Activated T-cell treated with anti-CD3 and anti-CD28 coated beads, Interleukin-2, amount 50 U/mL, for 72 hours (primary cell): ENCODE results near the gene CSK. TPM values are rescaled to one million over a fixed set of nuclear protein-coding genes. Genes with fewer than 3 reads are reported as not detected.
A peak's percentile ranks its signal among the peaks of the same experiment; 100 is the strongest.

ENCODE experiments used
- ATAC-seq, 2 donors: fragments of 150-1000 bp; cut with Tn5 transposase; replicated peaks in 1 of 2; 2 replicates each; pipeline ENCODE4 v1.10.0; 2021; ENCODE audit warnings: moderate library complexity in 2 of 2, mild to moderate bottlenecking in 1 of 2
- DNase-seq, 2 donors: peaks; one replicate each; pipeline ENCODE4 v3.0.0; 2021 to 2022; ENCODE audit warnings: mixed read lengths in 1 of 2
- H3K27ac Mint-ChIP-seq: one replicate; pipeline ENCODE4 v1.8.0; 2022; ENCODE audit warnings: mild to moderate bottlenecking, moderate library complexity, mixed read lengths
- H3K27me3 Mint-ChIP-seq: one replicate; pipeline ENCODE4 v1.8.0; 2022; ENCODE audit warnings: low read depth, mixed read lengths
- H3K36me3 Mint-ChIP-seq, 2 donors: one replicate each; pipeline ENCODE4 v1.8.0; 2022; ENCODE audit warnings: mixed read lengths in 2 of 2, mild to moderate bottlenecking in 1 of 2; ENCODE audit not compliant: insufficient read depth in 2 of 2
- H3K4me1 Mint-ChIP-seq: one replicate; pipeline ENCODE4 v1.8.0; 2022; ENCODE audit warnings: low read depth, mixed read lengths
- H3K4me3 Mint-ChIP-seq, 2 donors: one replicate each; pipeline ENCODE4 v1.8.0; 2022; ENCODE audit warnings: mild to moderate bottlenecking in 2 of 2, mixed read lengths in 2 of 2, moderate library complexity in 2 of 2
- H3K9me3 Mint-ChIP-seq, 2 donors: one replicate each; pipeline ENCODE4 v1.8.0; 2022; ENCODE audit warnings: mixed read lengths in 2 of 2
- total RNA-seq, 2 donors: library from RNA; stranded (reverse); gene quantifications; one replicate each; pipeline ENCODE4 v1.2.3, GENCODE V29; 2022

Gene CSK
- total RNA-seq, 2 donors from 2014 or later: 200 to 267 TPM

DNA sequence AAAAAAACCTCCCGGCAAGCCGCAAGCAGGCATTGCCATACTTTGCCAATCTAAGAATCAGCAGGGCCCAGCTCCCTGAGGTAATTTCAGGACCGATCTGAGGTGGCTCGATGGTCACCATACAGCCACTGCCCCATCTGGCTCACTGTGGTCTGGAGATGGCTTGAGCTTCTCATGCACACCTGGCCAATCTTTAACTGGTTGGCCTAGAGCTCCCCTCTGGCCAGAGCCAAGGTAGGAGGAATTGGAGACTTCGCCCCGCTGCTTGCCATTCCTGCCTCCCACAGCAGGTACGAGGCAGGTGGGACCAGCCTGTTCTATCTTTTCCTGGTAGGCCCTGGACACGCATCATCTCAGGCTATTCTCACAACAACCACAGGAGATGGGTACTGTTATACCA is 23.1 kb upstream of the CSK start:
- no peaks in the 10 kb centered on the region for H3K9me3 Mint-ChIP-seq
- H3K4me3 Mint-ChIP-seq: no peak overlapping the region

DNA sequence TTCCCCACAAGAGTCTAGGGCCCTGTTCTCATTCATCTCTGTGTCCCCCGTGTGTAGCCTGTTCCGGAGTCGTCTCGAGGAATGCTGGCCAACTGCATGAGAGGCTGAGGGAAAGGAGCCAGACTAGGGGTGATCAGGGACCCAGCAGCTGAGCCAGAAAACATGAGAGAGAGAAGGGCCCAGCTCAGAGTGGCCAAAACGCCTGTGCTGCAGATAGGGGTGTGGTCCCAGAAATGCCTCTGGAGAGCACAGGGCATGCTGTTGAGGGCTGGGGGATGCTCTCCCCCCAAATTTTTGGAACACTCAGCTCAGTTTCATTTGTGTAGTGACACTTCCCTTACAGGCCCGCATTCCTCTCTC is 19.1 kb upstream of the CSK start:
- Mint-ChIP-seq H3K4me3 (peak overlapping the region in 1 of 2 donors; percentile 17), H3K27me3 (no peaks in the 10 kb centered on the region), H3K36me3 (no peaks in the 10 kb centered on the region), H3K27ac (no peak overlapping the region), H3K4me1 (peaks cover 6% of the 10 kb centered on the region), H3K9me3 (no peaks in the 10 kb centered on the region)
- ATAC-seq: peak in 1 of 2 donors; percentile 17
- no peak for DNase-seq

More for the DNA sequence above, 23.1 kb upstream of the CSK start:
- Mint-ChIP-seq H3K27me3 (no peaks in the 10 kb centered on the region), H3K36me3 (no peaks in the 10 kb centered on the region), H3K27ac (no peak overlapping the region), H3K4me1 (peaks cover 6% of the 10 kb centered on the region)
- DNase-seq: no peak
- no peak for ATAC-seq

DNA sequence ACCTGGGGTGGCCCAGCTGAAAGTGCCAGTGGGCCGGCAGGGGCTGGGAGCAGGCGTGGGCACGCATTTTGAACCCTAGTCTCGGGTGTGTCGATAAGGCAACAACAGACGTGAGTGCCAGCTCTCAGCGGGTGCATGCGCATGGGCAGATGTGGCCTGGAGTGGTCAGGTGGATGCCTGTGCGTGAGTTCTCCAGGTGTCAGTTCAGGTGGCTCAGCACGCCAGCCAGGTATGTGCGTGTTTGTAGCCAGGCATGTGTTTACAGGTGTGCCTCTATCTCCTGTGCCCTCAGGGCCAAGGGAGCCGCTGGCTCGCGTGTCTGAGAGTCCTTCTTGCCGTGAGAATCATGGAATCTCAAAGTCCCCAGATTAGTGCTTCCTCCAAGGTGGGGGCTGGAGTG is 18.5 kb upstream of the CSK start:
- DNase-seq (no peak), ATAC-seq (no peak)
- no peaks in the 10 kb centered on the region for H3K36me3 Mint-ChIP-seq
- no peaks in the 10 kb centered on the region for H3K9me3 Mint-ChIP-seq
- H3K4me1 Mint-ChIP-seq: peaks cover 6% of the 10 kb centered on the region
- no peak overlapping the region for H3K4me3 Mint-ChIP-seq
- H3K27ac Mint-ChIP-seq: no peak overlapping the region
- no peaks in the 10 kb centered on the region for H3K27me3 Mint-ChIP-seq

GRCh38 chr15:74767167-74768098 is 14.4 kb upstream of the CSK start:
- H3K4me3 Mint-ChIP-seq: no peak overlapping the region
- DNase-seq (no peak), ATAC-seq (no peak)
- H3K4me1 Mint-ChIP-seq: peaks cover 27% of the 10 kb centered on the region
- peaks cover 6% of the 10 kb centered on the region for H3K27me3 Mint-ChIP-seq
- H3K36me3 Mint-ChIP-seq: no peaks in the 10 kb centered on the region
- no peak overlapping the region for H3K27ac Mint-ChIP-seq
- no peaks in the 10 kb centered on the region for H3K9me3 Mint-ChIP-seq

DNA sequence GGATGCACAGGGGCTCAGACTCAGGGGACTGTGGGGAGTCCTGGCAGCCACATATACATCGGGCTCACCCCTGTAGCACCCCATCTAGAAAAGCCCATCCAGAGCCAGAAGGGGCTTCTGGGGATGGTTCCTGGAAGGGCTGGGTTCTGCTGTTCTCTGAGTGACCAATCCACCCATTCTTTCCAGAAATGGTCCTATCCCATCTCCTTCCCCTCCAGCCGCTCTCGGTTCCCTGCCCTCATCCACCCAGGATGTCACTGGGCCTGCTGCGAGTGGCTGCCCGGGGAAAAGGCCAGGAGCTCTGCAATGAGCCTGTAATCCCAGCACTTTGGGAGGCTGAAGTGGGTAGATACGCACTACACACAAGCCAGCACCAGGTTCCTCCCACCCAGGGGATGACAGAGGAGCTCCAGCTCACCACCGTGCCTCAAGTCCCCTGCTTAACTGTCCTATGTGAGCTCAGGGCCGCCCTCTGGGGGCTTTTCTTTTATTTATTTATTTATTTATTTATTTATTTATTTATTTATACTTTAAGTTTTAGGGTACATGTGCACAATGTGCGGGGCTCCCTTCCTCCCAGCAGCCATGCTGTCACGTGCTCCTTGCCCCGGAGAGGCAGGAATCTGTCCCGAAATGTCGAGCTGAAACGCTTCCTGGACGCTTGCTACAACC is 13.6 kb upstream of the CSK start:
- Mint-ChIP-seq H3K9me3 (no peaks in the 10 kb centered on the region), H3K27ac (no peak overlapping the region), H3K4me1 (peaks cover 21% of the 10 kb centered on the region), H3K4me3 (peak overlapping the region in 1 of 2 donors; percentile 15), H3K27me3 (peaks cover 6% of the 10 kb centered on the region), H3K36me3 (no peaks in the 10 kb centered on the region)
- no peak for ATAC-seq
- DNase-seq: no peak

DNA sequence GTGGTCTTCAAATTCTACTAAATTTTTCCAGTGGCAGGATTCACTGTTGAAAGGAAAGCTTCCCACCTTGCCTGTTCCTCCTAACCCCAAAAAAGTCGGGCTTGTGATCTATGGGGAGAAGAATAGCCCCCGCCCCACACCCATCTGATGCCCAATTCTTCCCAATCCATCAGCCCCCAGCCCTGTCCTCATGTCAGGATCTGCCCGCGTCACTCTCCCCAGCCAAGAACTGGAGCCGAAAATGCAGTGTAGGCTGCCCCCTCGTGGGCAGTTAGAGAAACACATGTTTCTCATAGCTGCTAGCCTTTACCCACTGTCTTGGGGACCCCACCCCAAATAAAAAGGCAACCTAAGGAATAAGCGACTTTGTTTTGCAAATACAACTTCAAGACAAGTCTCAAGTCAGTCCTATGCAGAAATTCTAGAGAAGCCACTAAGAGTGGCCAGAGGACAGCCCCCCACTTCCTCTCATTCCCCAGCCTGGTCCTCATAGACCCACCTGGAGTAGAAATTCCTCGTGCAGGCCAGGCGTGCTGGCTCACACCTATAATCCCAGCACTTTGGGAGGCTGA is 13.0 kb upstream of the CSK start:
- Mint-ChIP-seq H3K9me3 (no peaks in the 10 kb centered on the region), H3K4me1 (peaks cover 27% of the 10 kb centered on the region), H3K36me3 (no peaks in the 10 kb centered on the region), H3K27me3 (peaks cover 6% of the 10 kb centered on the region), H3K27ac (no peak overlapping the region), H3K4me3 (peak overlapping the region; percentile 15 to 50)
- ATAC-seq: peak; percentile 50
- peak; percentile 64 to 69 for DNase-seq

DNA sequence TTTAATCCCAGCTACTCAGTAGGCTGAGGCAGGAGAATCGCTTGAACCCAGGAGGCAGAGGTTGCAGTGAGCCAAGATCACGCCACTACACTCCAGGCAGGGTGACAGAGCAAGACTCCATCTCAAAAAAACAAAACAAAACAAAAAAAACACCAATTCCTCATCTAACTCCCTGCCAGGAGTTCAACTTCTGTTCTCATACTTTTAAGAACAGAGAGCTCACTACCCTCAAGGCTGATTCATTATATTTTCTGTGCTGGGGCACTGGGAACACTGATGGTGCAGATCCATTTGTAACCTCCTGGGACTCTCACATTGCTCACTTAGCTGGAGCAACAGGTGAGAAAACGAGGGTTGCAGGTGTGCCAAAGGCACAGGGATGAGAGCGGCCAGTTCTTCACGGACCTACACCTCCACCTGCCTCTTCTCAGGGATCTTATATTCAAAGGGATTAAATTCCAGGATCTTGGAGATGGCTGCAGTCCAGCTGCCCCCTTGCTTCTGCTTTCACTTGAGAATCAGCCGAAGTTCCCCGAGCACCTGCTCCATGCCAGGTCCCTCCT is 12.3 kb upstream of the CSK start:
- ATAC-seq (no peak), DNase-seq (no peak)
- H3K27ac Mint-ChIP-seq: no peak overlapping the region
- H3K27me3 Mint-ChIP-seq: peaks cover 6% of the 10 kb centered on the region
- H3K4me3 Mint-ChIP-seq: no peak overlapping the region
- H3K4me1 Mint-ChIP-seq: peaks cover 34% of the 10 kb centered on the region
- no peaks in the 10 kb centered on the region for H3K36me3 Mint-ChIP-seq
- no peaks in the 10 kb centered on the region for H3K9me3 Mint-ChIP-seq

GRCh38 chr15:74770211-74770903 is 11.5 kb upstream of the CSK start:
- peaks cover 6% of the 10 kb centered on the region for H3K27me3 Mint-ChIP-seq
- DNase-seq: no peak
- no peak overlapping the region for H3K27ac Mint-ChIP-seq
- no peak for ATAC-seq
- H3K9me3 Mint-ChIP-seq: no peaks in the 10 kb centered on the region
- H3K4me1 Mint-ChIP-seq: peaks cover 41% of the 10 kb centered on the region
- no peak overlapping the region for H3K4me3 Mint-ChIP-seq
- no peaks in the 10 kb centered on the region for H3K36me3 Mint-ChIP-seq

- H3K4me3 Mint-ChIP-seq: no peak overlapping the region
- peaks cover 71% of the 10 kb centered on the region for H3K4me1 Mint-ChIP-seq
- no peak for ATAC-seq
- H3K27ac Mint-ChIP-seq: no peak overlapping the region
- no peaks in the 10 kb centered on the region for H3K9me3 Mint-ChIP-seq
- H3K36me3 Mint-ChIP-seq: no peaks in the 10 kb centered on the region
- no peak for DNase-seq
- peaks cover 6% of the 10 kb centered on the region for H3K27me3 Mint-ChIP-seq
These were observed 8.6 kb upstream of the CSK start for GRCh38 chr15:74773329-74773728.

GRCh38 chr15:74773731-74774252 is 8.1 kb upstream of the CSK start:
- Mint-ChIP-seq H3K36me3 (no peaks in the 10 kb centered on the region), H3K4me3 (no peak overlapping the region), H3K27me3 (peaks cover 2% of the 10 kb centered on the region), H3K4me1 (peaks cover 72% of the 10 kb centered on the region), H3K27ac (no peak overlapping the region), H3K9me3 (no peaks in the 10 kb centered on the region)
- ATAC-seq (no peak), DNase-seq (no peak)

DNA sequence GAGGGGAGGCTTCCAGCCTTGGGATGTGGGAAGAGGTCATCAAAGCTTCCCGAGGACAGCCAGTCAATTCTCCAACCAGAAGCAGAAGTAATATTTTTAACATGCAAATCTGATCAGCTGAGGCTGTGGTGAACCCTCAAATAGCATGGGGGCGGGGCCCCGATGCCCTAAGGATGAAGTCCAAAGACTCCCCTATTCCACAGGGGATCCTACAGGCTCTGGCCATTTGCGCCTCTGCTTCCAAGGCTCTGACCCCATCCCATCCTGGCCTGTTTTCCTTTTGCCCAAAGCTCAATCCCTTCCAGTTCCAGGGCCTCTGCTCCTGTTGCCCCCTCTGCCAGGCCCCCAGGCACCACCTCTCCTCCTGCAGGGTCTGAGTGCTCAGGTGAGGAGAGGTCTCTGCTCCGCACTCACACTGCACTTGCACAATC is 6.7 kb upstream of the CSK start:
- Mint-ChIP-seq H3K27ac (no peak overlapping the region), H3K27me3 (no peaks in the 10 kb centered on the region), H3K4me1 (peaks cover 82% of the 10 kb centered on the region), H3K4me3 (no peak overlapping the region), H3K36me3 (peaks cover 0 to 1% of the 10 kb centered on the region in 2 donors), H3K9me3 (no peaks in the 10 kb centered on the region)
- no peak for DNase-seq
- no peak for ATAC-seq

DNA sequence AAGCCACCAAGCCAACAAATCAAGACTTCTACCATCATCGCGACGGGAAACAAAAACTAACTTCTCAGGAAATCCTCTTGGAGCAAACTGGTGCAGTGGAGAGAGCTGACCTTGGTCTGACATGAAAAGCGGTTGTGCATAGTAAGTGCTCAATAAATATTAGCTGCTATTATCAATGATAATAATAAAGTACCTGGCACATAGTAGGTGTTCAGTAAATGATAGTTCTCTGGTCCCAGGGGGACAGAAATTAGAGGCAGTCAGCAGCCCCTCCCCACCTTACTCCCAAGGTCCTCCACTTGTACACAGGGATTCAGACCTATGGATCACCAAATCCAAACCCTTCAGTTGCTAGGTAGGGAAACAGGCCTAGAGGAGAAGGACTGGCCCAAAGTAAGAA is 6.0 kb upstream of the CSK start:
- peak overlapping the region; percentile 91 to 98 for H3K4me3 Mint-ChIP-seq
- DNase-seq: no peak
- H3K4me1 Mint-ChIP-seq: peaks cover 87% of the 10 kb centered on the region
- peak overlapping the region; percentile 98 for H3K27ac Mint-ChIP-seq
- H3K36me3 Mint-ChIP-seq: peaks cover 0 to 1% of the 10 kb centered on the region in 2 donors
- no peaks in the 10 kb centered on the region for H3K9me3 Mint-ChIP-seq
- ATAC-seq: no peak
- no peaks in the 10 kb centered on the region for H3K27me3 Mint-ChIP-seq
